ENCODE results near the gene PTK7.

PTK7 gene

DNA sequence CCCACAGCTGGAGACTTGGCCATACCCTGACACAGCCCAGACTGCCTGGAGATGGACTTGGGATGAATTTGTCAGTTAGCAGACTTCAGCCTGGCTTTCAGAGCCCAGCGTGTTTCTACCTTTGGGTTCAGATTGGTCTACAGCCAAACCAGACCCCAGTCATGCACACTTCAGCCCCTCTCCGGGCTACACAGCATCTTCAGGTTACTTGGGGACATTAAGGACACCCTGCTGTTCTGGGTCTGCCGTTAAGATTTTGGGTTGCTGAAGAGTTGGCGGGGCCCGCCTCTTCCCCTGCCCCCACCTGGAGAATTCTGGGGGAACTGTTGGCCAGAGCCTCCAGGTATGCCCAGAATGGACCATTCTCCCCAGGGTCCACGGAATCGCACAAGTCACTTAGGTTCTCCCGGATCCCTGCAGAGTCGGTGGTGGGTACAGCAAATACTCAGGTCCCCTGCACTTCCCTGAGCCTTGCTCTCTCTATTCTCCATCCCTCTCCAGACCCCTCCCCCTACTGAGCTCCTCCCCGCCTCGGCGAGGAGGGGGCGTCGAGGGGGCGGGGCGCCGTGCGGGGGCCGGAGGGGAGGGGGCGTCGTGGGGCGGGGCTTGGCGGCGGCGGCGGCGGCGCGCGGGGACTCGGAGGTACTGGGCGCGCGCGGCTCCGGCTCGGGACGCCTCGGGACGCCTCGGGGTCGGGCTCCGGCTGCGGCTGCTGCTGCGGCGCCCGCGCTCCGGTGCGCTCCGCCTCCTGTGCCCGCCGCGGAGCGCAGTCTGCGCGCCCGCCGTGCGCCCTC, at the start of gene PTK7:
PTK7 (plus strand) TSS at position 645 of the 794 bp plus-strand sequence. CDS start 175 bp downstream, outside the sequence.
- TF ChIP-seq, protein P1, sequence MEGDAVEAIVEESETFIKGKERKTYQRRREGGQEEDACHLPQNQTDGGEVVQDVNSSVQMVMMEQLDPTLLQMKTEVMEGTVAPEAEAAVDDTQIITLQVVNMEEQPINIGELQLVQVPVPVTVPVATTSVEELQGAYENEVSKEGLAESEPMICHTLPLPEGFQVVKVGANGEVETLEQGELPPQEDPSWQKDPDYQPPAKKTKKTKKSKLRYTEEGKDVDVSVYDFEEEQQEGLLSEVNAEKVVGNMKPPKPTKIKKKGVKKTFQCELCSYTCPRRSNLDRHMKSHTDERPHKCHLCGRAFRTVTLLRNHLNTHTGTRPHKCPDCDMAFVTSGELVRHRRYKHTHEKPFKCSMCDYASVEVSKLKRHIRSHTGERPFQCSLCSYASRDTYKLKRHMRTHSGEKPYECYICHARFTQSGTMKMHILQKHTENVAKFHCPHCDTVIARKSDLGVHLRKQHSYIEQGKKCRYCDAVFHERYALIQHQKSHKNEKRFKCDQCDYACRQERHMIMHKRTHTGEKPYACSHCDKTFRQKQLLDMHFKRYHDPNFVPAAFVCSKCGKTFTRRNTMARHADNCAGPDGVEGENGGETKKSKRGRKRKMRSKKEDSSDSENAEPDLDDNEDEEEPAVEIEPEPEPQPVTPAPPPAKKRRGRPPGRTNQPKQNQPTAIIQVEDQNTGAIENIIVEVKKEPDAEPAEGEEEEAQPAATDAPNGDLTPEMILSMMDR (conservative IDR thresholded peaks at IDR 0.05; ENCODE audit: low read depth, low read length): no peak
- H3K4me3 ChIP-seq (ENCODE audit: low read depth, low read length): peak within 1 kb of the TSS; percentile 94
- peak; percentile 78 for DNase-seq (ENCODE audit: low read depth)

DNA sequence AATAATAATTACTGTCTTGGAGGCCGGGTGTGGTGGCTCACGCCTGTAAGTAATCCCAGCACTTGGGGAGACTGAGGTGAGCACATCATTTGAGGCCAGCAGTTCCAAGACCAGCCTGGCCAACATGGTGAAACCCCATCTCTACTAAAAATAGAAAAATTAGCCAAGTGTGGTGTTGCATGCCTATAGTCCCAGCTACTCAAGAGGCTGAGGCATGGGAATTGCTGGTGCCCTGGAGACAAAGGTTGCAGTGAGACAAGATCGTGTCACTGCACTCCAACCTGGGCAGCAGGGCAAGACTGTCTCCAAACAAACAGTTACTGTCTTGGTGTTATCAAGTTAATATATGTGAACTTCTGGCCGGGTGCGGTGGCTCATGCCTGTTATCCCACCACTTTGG, 49.7 kb upstream of the PTK7 start:
- DNase-seq (ENCODE audit: low read depth): no peak
- no peak overlapping the region for H3K4me3 ChIP-seq (ENCODE audit: low read depth, low read length)
- TF ChIP-seq, protein P1 (conservative IDR thresholded peaks at IDR 0.05; ENCODE audit: low read depth, low read length): no peak

DNA sequence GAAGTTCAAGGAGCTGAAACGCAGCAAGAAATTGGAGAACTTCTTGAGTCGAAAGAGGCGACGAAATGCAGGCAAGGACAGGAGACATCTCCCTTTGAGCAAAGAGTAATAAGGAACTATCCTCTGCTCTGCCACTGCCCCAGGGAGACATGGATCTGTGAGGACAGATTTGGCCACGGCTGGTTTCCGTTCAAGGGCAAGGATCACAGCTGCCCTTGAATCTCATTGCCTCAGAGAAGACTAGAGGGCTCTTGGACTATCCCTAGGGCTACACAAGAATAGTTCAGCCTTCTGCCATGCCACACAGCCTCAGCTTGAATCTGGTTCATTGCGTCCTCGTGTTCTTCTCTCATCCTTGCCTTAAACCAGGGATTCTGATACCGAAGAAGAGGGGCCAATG, 47.0 kb upstream of the PTK7 start:
- TF ChIP-seq, protein P1 (conservative IDR thresholded peaks at IDR 0.05; ENCODE audit: low read depth, low read length): no peak
- DNase-seq (ENCODE audit: low read depth): no peak
- H3K4me3 ChIP-seq (ENCODE audit: low read depth, low read length): no peak overlapping the region

DNA sequence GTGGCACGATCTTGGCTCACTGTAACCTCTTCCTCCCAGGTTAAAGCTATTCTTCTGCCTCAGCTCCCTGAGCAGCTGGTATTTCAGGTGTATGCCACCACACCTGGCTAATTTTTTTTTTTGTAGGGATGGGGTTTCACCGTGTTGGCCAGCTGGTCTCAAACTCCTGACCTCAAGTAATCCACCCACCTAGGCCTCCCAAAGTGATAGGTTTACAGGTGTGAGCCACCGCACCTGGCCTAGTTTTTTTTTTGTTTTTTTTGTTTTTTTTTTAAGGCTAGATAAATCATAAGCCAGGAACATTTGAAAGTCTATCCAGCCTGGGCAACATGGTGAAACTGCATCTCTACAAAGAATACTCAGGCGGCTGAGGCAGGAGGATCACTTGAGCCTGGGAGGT, 43.8 kb upstream of the PTK7 start:
- no peak for DNase-seq (ENCODE audit: low read depth)
- H3K4me3 ChIP-seq (ENCODE audit: low read depth, low read length): no peak overlapping the region
- TF ChIP-seq, protein P1 (conservative IDR thresholded peaks at IDR 0.05; ENCODE audit: low read depth, low read length): no peak

DNA sequence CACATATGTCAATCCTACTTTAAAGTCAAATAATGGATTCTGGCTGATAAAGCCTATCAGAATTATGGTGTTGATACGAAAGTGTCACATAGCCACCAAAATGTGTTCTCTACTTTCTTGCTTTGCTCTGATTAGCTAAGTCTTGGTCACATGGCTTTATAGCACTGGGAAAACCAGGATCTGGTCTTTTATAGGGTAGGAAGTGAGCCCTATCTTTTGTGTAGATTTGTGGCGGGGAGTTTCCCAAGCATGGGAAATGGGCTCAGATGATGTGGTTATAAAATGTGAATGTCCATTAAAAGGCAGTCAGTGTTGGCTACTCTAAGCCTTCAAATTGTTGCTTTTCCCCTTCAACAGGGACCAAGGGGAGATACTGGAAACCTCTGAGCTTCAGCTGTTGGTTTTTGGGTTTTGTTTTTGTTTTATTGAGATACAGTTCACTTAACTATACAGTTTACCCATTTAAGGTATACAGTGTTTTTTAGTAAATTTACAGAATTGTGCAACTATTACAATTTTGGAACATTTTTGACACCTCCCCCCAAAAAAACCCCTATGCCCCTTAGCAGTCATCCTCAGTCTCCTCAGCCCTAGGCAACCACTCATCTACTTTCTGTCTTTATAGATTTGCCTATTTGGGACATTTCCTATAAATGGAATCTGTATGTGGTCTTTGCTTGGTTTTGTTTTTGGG, 42.5 kb upstream of the PTK7 start:
- DNase-seq (ENCODE audit: low read depth): no peak
- no peak overlapping the region for H3K4me3 ChIP-seq (ENCODE audit: low read depth, low read length)
- TF ChIP-seq, protein P1 (conservative IDR thresholded peaks at IDR 0.05; ENCODE audit: low read depth, low read length): no peak

DNA sequence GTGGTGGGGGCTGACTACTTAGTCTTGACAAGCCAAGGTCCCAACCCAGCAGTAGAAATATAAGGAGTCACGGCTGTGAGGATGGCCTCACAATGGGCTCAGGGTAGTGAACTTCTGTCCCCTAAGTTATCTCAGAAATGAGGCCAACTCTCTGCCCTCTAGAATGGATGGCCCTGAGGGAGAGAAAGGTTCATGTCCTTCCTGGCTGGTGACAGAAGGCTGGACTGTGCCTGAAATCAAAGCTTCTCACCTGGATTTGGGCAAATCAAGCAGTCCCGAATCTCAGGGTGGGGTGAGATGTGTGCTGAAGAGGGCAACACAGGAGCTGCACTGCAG, 42.0 kb upstream of the PTK7 start:
- TF ChIP-seq, protein P1 (conservative IDR thresholded peaks at IDR 0.05; ENCODE audit: low read depth, low read length): no peak
- no peak overlapping the region for H3K4me3 ChIP-seq (ENCODE audit: low read depth, low read length)
- DNase-seq (ENCODE audit: low read depth): no peak
